T1000 (cell line): ENCODE measurements around the gene REG3A.

Experiments used
- DNase-seq: peaks from one replicate; lab custom pipeline; 2025; ENCODE audit warnings: mixed read lengths; lab: John Stamatoyannopoulos, UW

Gene REG3A

GRCh38 chr2:79159653-79160052 is at the start of gene REG3A:
Gene REG3A, minus strand, starts transcription at chr2:79159753. Its CDS starts 348 bp downstream, at chr2:79159405.
- DNase-seq, result no peak

DNA sequence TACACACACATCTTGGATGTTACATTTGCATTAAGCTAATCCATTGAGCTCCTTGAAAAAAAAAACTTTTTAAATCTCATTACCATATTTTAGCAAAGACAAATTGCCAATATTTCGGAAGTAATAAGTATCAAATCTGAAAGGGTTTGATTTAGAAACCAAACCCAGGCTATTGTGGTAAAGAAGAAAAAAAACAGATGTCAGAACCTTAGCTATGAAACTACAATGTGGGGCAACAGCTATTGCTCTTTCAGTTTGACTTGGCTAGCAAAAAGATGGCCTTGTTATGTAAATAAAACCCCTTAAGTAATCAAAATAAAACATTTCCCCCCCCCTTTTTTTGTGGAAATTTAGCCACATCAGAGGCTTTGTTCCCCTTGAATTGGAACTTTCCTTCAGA is 41.2 kb upstream of the REG3A start:
- no peak for DNase-seq

GRCh38 chr2:79191816-79192215 is 32.3 kb upstream of the REG3A start:
- no peak for DNase-seq

GRCh38 chr2:79191081-79191480 is 31.5 kb upstream of the REG3A start:
- DNase-seq, result no peak

- DNase-seq, result no peak
These were observed 29.9 kb upstream of the REG3A start for GRCh38 chr2:79189465-79189864.

DNA sequence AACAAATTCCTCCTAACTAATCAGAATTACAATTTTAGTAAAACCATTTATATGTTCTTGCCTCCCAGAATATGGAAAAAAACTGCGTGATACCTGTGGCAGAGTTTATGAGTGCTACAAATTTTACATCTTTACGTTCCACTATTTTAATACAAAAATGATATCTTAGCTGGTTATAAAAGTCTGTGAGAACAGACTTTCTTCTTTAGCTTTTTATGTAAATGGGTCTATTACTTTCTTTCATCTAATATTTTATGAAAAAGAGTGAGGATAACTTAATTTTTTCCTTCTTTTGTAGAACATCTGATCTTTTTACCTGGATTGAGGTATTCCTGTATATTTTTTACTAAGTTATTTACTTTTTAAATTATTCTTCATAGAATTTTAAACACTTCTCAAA is 22.1 kb upstream of the REG3A start:
- DNase-seq, result no peak

DNA sequence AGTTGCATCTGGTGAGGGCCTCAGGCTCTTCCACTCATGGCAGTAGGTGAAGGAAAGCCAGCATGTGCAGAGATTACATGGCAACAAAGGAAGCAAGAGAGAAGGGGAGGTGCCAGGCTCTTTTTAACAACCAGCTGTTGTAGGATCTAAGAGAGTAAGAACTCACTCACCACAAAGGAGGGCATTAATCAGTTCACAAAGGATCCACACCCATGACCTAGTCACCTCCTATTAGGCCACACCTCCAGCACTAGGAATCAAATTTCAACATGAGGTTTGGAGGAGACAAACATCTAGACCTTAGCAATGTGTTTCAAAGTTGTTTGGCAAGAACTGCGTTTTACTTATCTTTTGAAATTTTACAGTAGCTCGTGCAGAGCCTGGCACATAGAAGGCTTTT is 20.5 kb upstream of the REG3A start:
- DNase-seq, result no peak

DNA sequence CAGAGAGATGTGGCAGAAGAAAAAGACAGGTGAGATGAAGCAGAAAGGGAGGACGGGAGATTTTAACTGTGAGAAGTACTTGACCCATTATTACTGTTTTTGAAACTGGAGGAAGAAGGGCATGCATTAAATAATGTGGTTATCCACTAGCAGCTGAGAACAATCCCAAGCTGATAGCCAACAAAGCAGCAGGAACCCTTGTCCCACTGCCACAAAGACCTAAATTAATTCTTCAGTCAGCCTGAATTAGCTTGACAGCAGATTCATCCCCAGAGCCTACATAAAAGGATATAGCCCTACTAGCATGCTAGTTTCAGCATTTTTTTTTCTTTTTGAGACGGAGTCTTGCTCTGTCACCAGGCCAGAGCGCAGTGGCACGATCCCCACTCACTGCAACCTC is 19.5 kb upstream of the REG3A start:
- no peak for DNase-seq

DNA sequence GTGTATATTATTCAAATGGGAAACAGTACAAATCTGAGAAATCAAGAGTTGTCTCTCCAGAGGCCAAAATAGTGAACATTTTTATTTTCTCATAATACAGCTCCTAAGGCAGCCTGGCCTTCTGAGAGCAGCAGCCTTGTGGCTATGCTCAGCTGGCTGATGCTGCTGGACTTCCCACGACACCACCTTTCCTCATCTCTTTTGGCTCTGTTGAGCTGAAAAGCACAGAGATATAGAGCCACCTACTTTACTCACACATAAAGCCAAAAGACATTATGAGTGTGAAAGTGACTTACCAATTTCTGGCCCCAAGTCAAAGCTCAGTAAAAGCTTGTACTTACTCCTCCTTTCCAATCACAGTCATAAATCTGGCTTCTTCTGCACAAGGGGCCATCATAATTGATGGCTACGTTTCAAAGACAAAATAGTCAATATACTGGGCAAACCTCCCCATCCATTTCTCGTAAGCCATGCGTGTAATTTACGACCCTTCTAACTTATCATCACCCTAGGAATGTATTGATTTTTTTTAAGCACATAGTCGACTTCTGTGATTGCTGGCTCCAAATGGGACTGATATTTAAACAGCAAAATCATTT is 18.6 kb upstream of the REG3A start:
- no peak for DNase-seq

GRCh38 chr2:79171348-79171958 is 11.9 kb upstream of the REG3A start:
- DNase-seq, result no peak

DNA sequence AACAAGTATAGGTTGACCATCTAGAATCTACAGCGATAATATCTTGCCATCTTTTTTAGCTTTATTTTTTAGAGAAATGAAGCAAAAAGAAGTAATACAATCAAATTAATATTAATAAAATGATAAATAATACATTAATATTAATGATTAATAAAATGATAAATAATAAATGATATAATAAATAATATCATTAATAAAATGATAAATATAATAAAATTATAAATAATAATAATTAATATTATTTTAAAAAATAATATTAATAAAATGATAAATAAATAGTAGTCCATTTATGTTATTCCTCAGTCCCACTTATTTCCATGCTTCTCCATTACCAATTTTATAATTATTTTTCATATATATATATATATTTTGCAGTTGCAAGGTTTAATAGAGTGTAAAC is 3.2 kb upstream of the REG3A start:
- DNase-seq, result no peak

DNA sequence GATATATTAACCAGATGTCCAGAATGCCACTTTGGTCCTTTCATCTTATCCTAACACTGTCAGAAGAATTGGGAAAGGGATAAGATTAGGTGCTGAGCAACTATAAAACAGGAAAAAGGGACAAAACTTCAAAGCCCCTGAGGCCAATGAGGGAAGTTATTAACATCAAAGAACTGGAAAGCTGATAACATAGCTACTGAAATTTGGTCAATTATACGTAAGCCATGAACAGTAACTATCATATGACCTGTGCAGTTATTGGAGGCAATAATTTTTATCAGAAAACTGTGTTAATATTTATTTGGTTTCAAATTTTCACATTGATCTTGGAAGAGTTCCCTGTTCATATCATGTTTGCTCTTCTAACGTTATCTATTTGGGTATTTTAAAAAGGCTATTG is 2.6 kb upstream of the REG3A start:
- no peak for DNase-seq

- no peak for DNase-seq
These were observed 523 bp downstream of the REG3A start for GRCh38 chr2:79159030-79159429.

- DNase-seq, result no peak
These were observed 3.6 kb downstream of the REG3A start for GRCh38 chr2:79155826-79156476.

DNA sequence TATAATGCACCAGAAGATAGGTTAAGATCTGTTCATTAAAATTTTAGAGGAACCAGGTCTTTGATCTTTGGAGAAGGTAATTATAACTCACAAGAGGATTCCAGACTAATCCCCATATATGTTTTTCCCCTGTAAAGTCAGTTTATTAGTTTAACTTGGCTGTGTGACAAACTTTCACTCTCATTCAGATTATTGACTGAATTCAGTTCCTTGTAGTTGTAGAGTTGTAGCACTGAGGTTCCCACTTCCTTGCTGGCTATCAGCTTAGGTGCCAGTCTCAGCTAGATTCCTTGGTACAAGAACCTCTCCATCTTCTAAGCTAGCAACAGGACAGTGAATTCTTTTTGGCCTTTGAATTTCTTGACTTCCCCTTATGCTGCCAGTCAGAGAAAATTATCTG is 20.1 kb downstream of the REG3A start:
- DNase-seq, result no peak

DNA sequence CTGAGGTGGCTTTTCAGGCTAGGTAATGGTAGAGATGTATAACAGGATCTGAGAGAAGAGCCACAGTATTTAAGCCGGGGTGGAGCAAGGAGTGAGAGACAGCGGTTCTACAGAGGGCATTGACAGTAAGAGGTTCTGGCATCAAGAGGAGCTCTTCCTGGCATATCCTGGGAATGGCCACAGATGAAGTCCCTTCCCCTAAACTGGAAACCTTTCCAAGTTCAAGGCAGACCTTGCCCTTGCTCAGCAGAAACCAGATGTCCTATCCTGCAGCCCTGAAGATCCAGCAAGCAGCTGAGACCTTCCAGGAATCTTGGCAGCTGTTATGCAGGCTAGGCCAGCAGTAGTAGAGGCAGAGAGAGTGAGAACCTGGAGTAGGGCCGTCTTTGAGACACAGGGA is 21.2 kb downstream of the REG3A start:
- DNase-seq, result no peak

- no peak for DNase-seq
These were observed 27.9 kb downstream of the REG3A start for GRCh38 chr2:79131687-79132086.

GRCh38 chr2:79129804-79130203 is 29.7 kb downstream of the REG3A start:
- no peak for DNase-seq

DNA sequence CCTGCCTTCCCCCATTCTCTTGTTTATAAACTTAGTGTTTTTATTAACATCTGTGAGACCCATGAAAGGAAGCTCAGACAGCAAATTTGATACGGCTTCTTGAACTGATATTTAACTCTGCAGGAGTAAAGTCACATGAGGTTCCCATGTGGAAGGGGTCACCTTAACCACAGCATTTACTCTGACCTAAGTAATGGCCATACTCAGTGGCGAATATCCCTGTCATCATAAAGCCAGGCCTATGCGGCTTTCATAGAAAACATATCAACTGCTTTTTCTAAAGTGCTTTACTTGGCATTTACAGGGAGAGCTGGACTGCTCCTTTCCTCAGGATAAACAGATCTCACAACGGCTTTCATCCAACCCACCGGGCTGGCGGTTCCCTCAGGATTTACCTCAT is 30.3 kb downstream of the REG3A start:
- no peak for DNase-seq

GRCh38 chr2:79128406-79128805 is 31.1 kb downstream of the REG3A start:
- no peak for DNase-seq

DNA sequence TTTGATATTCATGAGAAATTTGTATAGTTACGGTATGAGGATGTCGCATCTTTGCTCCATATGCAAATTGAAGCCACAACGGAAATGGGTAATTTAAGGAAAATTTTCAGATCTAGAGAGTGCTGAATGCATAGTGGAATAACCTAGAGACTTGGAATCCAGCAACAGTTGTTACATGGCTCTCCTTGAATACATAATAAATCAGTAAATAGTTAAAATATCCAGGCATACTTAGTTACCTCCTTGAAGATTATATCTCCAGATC is 33.9 kb downstream of the REG3A start:
- DNase-seq, result no peak

DNA sequence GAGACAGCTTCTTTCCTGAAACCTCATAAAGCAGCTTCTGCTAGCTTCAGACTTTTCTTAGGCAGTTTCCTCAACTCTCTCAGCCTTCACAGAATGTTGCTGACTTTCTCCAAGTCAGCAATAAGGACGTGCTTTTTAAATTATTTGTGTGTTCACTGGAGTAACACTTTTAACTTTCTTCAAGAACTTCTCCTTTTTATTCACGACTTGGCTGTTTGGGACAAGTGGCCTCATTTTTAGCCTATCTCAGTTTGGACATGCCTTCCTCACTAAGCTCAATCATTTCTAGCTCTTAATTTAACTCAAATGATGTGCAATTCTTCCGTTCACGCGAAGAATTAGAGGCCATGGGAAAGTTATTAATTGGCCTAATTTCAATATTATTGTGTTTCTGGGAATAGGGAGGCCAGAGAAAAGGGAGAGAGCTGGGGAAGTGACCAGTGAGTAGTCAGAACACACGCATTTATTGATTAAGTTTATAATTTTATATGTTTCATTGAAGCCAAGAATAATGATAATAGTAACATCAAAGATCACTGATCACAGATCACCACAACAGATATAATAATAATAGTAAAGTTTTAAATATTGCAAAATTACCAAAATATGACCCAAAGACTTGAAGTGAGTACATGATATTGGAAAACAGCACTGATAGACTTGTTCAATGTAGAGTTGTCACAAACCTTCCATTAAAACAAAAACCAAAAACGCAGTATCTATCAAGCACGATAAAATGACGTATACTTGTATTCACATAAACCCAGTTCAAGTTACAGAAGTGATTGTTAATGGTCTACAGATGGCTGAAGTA is 34.4 kb downstream of the REG3A start:
- no peak for DNase-seq

GRCh38 chr2:79122676-79123075 is 36.9 kb downstream of the REG3A start:
- no peak for DNase-seq
